Measurements from ENCODE around the gene SLC43A2.

Gene SLC43A2

DNA sequence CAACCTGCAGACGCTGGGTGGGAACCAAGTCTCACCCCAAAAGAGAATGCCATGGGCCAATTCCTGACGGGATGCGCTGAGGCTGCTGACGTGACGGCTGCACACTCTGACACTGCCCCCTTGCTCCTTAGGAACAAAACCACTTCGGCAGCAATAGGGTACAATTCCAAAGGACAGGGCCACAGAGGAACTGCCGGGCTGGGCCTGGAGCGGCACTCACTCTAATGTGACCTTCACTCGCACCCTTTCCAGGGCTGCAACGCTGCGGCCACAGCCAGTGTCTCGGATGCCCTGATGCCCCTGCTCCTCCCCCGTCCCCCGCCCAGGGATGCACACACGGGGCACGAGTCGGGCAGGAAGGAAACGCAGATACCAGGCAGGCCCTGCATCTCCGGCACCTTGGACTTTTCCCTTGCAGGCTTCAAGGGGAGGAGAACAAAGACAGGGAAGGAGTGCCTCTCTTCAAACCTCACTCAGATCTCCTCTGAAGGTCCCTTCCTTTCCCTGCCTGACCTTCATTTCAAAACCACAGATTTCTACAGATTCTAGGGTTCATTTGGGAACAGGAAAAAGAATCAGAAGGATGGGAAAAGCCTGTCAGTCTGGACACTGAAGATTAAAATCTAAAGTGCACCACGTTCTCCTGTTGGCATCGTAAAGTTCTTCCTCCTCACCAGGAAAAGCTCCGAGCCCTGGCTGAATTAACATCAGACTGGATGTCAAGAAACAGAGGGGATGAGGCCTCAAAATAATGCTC, 68.4 kb downstream of the SLC43A2 start:
- Histone ChIP-seq H3K4me3 (IDR thresholded peaks at IDR 0.05; ENCODE audit: insufficient read depth, low read depth, low read length) (no peak overlapping the region), H3K27ac (no peak overlapping the region), H3K4me2 (no peak overlapping the region), H3K4me1 (ENCODE audit: low read depth, poor library complexity, severe bottlenecking) (peaks cover 4% of the 10 kb centered on the region), H3K36me3 (ENCODE audit: insufficient read depth) (no peaks in the 10 kb centered on the region), H3K9ac (no peak overlapping the region), H4K20me1 (ENCODE audit: insufficient read depth) (no peaks in the 10 kb centered on the region), H3K27me3 (ENCODE audit: insufficient read depth, low read depth) (no peaks in the 10 kb centered on the region), H3K79me2 (ENCODE audit: insufficient read depth, low read depth) (peaks cover 12% of the 10 kb centered on the region; the same call in 1 of the 2 replicates), H2AFZ (ENCODE audit: low read depth) (no peak overlapping the region)
- TF ChIP-seq, protein P1, sequence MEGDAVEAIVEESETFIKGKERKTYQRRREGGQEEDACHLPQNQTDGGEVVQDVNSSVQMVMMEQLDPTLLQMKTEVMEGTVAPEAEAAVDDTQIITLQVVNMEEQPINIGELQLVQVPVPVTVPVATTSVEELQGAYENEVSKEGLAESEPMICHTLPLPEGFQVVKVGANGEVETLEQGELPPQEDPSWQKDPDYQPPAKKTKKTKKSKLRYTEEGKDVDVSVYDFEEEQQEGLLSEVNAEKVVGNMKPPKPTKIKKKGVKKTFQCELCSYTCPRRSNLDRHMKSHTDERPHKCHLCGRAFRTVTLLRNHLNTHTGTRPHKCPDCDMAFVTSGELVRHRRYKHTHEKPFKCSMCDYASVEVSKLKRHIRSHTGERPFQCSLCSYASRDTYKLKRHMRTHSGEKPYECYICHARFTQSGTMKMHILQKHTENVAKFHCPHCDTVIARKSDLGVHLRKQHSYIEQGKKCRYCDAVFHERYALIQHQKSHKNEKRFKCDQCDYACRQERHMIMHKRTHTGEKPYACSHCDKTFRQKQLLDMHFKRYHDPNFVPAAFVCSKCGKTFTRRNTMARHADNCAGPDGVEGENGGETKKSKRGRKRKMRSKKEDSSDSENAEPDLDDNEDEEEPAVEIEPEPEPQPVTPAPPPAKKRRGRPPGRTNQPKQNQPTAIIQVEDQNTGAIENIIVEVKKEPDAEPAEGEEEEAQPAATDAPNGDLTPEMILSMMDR (conservative IDR thresholded peaks at IDR 0.05; ENCODE audit: low read depth, low read length), result no peak

DNA sequence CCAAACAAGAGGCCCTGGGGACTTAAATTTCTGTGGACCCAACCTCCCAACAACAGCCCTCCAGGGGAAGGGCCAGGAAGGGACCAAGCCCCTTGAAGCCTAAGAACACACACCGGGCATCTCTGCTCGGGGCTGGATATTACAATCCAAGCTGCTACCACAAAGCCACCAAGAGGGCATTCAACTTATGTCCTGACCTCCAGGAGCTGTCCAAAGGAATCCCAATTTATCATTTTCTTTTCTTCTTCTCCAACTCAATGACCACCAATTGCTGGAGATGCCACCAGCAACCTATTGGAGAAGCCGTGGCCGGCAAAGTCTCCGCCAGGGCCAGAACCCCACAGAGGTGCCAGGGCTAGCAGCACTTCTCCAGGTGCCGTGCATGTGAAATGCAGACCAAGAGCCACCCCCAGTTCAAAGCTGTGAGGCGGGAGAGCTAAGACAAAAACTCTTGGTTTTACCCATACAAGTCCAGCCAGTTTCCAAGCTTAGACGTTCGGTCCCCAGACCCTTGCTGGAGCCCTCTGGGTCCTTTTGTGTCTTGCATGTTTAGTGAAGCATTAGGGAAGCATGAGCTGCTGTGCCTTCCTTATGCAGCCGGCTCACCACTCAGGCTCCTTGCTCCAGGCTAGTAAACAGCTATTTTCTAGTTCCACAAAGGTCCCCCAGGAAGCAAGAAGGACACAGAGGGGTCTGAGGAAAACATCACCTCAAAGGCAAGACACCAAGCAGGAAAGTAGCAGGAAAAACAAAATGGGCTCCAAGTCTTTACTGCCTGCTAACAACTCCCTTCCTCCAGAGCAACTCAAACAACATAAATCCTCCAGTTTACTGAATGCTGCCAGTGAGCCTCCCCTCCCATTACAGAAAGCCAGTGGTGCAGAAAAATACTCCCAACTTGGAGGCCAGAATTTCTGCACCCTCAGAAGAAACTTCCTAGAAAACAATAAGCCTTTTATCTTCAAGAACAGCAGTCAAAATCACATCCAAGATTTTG, 69.3 kb downstream of the SLC43A2 start:
- TF ChIP-seq, protein P1 (conservative IDR thresholded peaks at IDR 0.05; ENCODE audit: low read depth, low read length), result no peak
- Histone ChIP-seq H3K79me2 (ENCODE audit: insufficient read depth, low read depth) (peaks cover 12% of the 10 kb centered on the region; the same call in 1 of the 2 replicates), H3K4me2 (no peak overlapping the region), H3K4me3 (IDR thresholded peaks at IDR 0.05; ENCODE audit: insufficient read depth, low read depth, low read length) (no peak overlapping the region), H3K9ac (no peak overlapping the region), H3K27ac (no peak overlapping the region), H4K20me1 (ENCODE audit: insufficient read depth) (no peaks in the 10 kb centered on the region), H2AFZ (ENCODE audit: low read depth) (no peak overlapping the region), H3K27me3 (ENCODE audit: insufficient read depth, low read depth) (no peaks in the 10 kb centered on the region), H3K36me3 (ENCODE audit: insufficient read depth) (no peaks in the 10 kb centered on the region), H3K4me1 (ENCODE audit: low read depth, poor library complexity, severe bottlenecking) (peaks cover 4% of the 10 kb centered on the region)

DNA sequence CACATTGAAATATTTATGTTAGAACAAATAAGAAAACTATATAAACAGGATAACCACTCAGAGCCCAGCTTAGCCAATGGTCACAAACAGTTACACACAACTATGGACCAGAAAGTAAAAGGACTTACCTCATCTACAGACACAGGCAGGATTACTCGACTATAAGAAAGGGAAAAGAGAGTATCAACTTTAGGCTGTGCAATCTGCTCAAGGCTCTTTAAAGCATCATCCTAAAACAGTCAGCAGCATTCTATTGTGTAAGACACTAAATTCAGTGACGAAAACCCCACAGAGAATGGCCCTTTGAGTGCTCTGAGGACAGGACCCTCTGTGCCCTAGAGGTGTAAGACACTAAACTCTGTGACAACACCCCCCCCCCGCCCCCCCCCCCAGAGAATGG, 70.2 kb downstream of the SLC43A2 start:
- Histone ChIP-seq H3K4me2 (no peak overlapping the region), H3K36me3 (ENCODE audit: insufficient read depth) (no peaks in the 10 kb centered on the region), H3K27me3 (ENCODE audit: insufficient read depth, low read depth) (no peaks in the 10 kb centered on the region), H3K79me2 (ENCODE audit: insufficient read depth, low read depth) (peaks cover 12% of the 10 kb centered on the region; the same call in 1 of the 2 replicates), H3K4me1 (ENCODE audit: low read depth, poor library complexity, severe bottlenecking) (peaks cover 4% of the 10 kb centered on the region), H4K20me1 (ENCODE audit: insufficient read depth) (no peaks in the 10 kb centered on the region), H3K27ac (no peak overlapping the region), H2AFZ (ENCODE audit: low read depth) (no peak overlapping the region), H3K9ac (no peak overlapping the region), H3K4me3 (IDR thresholded peaks at IDR 0.05; ENCODE audit: insufficient read depth, low read depth, low read length) (no peak overlapping the region)
- TF ChIP-seq, protein P1 (conservative IDR thresholded peaks at IDR 0.05; ENCODE audit: low read depth, low read length), result no peak

DNA sequence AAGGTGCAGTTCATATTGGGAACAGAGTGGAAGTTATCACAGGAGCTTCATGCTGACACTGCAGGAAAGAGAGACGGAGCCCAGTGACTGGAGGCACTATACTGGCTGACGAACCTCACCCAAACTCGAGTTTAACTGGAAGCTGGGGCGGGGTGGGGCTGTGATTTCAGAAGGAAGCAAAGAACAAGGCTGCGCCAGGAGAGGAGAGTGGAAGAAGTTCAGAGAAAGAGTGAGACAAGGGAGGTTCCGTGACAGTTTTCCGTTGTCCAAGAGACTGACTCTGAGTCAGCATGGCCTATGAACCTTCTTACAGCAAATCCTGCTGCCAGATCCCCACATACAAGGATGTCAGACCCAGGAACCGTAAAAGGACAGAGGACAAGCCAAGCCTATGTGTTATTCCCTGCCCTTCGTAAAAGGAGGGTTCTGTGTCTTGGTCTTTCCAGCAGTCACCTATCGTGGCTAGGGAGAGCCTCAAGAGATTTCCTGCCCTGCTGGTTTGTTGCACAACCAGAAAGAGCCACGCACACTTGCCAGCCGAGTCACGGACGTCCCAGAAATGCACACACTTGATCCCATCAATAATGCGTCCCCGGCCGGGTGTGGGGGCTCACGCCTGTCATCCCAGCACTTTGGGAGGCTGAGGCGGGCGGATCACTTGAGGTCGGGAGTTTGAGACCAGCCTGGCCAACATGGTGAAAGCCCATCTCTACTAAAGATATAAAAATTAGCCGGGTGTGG, 71.1 kb downstream of the SLC43A2 start:
- Histone ChIP-seq H3K27me3 (ENCODE audit: insufficient read depth, low read depth) (no peaks in the 10 kb centered on the region), H3K36me3 (ENCODE audit: insufficient read depth) (no peaks in the 10 kb centered on the region), H3K27ac (no peak overlapping the region), H3K4me2 (no peak overlapping the region), H3K79me2 (ENCODE audit: insufficient read depth, low read depth) (peaks cover 12% of the 10 kb centered on the region; the same call in 1 of the 2 replicates), H3K4me3 (IDR thresholded peaks at IDR 0.05; ENCODE audit: insufficient read depth, low read depth, low read length) (no peak overlapping the region), H2AFZ (ENCODE audit: low read depth) (no peak overlapping the region), H4K20me1 (ENCODE audit: insufficient read depth) (no peaks in the 10 kb centered on the region), H3K9ac (no peak overlapping the region), H3K4me1 (ENCODE audit: low read depth, poor library complexity, severe bottlenecking) (peaks cover 4% of the 10 kb centered on the region)
- TF ChIP-seq, protein P1 (conservative IDR thresholded peaks at IDR 0.05; ENCODE audit: low read depth, low read length), result no peak
